Breast epithelium (tissue), 4 donors: Measurements from ENCODE around the gene SCN5A. TPM values are rescaled to one million over a fixed set of nuclear protein-coding genes. Genes with fewer than 3 reads are reported as not detected.
A peak's percentile ranks its signal among the peaks of the same experiment; 100 is the strongest.

Source experiments
- DNase-seq, 2 donors: peaks; one replicate each; pipeline ENCODE4 v3.0.0-alpha.2; 2019; ENCODE audit warnings: low spot score in 2 of 2
- H3K27ac ChIP-seq, 2 donors: fragments of 200-600 bp; sonication (generic) in 1 of 2; one replicate each; pipeline ENCODE4 v1.5.1; 2016 to 2019; ENCODE audit warnings: mild to moderate bottlenecking in 1 of 2
- H3K27me3 ChIP-seq, 2 donors: fragments of 200-600 bp; sonication (generic) in 1 of 2; one replicate each; pipeline versions ENCODE4 v1.5.1 to v1.6.0; 2017 to 2019; ENCODE audit warnings: control low read depth in 1 of 2, mild to moderate bottlenecking in 1 of 2
- H3K36me3 ChIP-seq: fragments of 200-600 bp; one replicate; pipeline ENCODE4 v1.5.1; 2019
- H3K4me1 ChIP-seq, 2 donors: fragments of 200-600 bp; sonication (generic); one replicate each; pipeline ENCODE4 v1.5.1; 2016 to 2019; ENCODE audit warnings: control low read depth in 1 of 2
- H3K4me3 ChIP-seq, 3 donors: fragments of 200-600 bp; sonication (generic); 1 replicate in 2 of 3; 2 replicates in 1 of 3; pipeline ENCODE4 v1.5.1; 2016 to 2019; ENCODE audit warnings: mild to moderate bottlenecking in 3 of 3, moderate library complexity in 2 of 3
- H3K9me3 ChIP-seq, 2 donors: fragments of 200-600 bp; sonication (generic) in 1 of 2; one replicate each; pipeline ENCODE4 v1.5.1; 2016 to 2019; ENCODE audit warnings: control low read depth in 1 of 2
- POLR2A ChIP-seq: fragments of 450-650 bp; IDR thresholded peaks from one replicate; pipeline ENCODE4 v1.6.1; 2016; ENCODE audit warnings: antibody characterized with exemption, mild to moderate bottlenecking, moderate library complexity
- POLR2AphosphoS5 ChIP-seq, 3 donors: sonication (generic); formaldehyde crosslinking; IDR thresholded peaks; one replicate each; pipeline ENCODE4 v1.6.1; 2017; ENCODE audit warnings: antibody characterized with exemption in 3 of 3
- intact Hi-C: fragments of 100-400 bp; cut with DNase I; formaldehyde crosslinking; loops from one replicate; pipeline ENCODE4 v1.15.1; 2023; ENCODE audit warnings: low total_unique reads
- total RNA-seq, 3 donors: library from RNA; depleted of rRNA; stranded (reverse); fragments of >200 nt; gene quantifications; one replicate each; pipeline ENCODE4 v1.1.0, GENCODE V29; 2016
- TF ChIP-seq, protein P1 (sequence below), 3 donors: fragments of 450-650 bp; IDR thresholded peaks; one replicate each; pipeline ENCODE4 v1.5.1; 2016 to 2017; ENCODE audit warnings: antibody characterized with exemption in 3 of 3, mild to moderate bottlenecking in 3 of 3, moderate library complexity in 3 of 3

The SCN5A gene
- under 1 TPM; under 0.01 to 0.33 (median 0.29) TPM for total RNA-seq

DNA sequence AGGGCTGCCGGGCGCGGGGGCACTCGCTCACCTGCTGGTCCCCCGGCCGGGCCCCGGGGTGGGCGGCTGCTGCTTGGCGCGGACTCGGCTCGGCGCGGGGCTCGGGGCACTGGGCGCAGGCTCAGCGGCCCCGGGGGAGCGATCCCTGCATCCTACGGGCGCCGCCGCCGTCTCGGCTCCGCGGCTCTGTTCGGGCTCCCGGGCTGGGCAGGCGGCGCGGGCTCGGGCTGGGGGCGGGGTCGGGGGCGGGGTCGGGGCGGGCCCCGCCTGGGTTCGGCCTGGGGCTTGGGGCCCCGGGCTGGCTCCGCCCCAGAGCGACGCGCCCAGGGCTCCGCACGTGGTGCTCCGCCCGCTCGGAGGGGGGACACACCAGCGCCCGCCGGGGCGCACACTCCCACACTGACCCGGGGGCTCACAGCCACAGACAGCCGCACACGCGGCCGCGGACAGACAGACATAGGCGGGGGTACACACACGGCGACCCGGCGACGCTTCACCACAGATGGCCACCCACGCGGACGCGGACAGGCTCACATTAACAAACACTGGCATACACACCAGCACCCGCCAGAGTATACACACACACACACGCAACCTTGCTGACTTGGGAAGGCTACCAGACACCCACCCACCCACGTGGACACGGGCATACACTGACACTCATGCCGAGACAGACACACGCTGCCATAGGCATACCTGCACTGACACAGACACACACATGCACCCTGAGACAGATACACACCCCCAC lies at the start of gene SCN5A:
TSS of gene SCN5A (minus strand) at position 188 of the 748 bp plus-strand sequence. CDS start 16,380 bp downstream, outside the sequence.
- Histone ChIP-seq H3K4me1 (no peaks in the 10 kb centered on the region), H3K27me3 (peaks cover 0 to 30% of the 10 kb centered on the region in 2 donors), H3K4me3 (peak within 1 kb of the TSS; percentile 41 to 66 (median 54)), H3K9me3 (no peaks in the 10 kb centered on the region), H3K36me3 (no peaks in the 10 kb centered on the region), H3K27ac (no peak within 1 kb of the TSS)
- TF ChIP-seq, protein P1, sequence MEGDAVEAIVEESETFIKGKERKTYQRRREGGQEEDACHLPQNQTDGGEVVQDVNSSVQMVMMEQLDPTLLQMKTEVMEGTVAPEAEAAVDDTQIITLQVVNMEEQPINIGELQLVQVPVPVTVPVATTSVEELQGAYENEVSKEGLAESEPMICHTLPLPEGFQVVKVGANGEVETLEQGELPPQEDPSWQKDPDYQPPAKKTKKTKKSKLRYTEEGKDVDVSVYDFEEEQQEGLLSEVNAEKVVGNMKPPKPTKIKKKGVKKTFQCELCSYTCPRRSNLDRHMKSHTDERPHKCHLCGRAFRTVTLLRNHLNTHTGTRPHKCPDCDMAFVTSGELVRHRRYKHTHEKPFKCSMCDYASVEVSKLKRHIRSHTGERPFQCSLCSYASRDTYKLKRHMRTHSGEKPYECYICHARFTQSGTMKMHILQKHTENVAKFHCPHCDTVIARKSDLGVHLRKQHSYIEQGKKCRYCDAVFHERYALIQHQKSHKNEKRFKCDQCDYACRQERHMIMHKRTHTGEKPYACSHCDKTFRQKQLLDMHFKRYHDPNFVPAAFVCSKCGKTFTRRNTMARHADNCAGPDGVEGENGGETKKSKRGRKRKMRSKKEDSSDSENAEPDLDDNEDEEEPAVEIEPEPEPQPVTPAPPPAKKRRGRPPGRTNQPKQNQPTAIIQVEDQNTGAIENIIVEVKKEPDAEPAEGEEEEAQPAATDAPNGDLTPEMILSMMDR (IDR thresholded peaks at IDR 0.05) = no peak
- TF ChIP-seq POLR2AphosphoS5 (IDR thresholded peaks at IDR 0.05) (no peak), POLR2A (no peak)
- intact Hi-C loops = no loop called here
- DNase-seq = no peak

DNA sequence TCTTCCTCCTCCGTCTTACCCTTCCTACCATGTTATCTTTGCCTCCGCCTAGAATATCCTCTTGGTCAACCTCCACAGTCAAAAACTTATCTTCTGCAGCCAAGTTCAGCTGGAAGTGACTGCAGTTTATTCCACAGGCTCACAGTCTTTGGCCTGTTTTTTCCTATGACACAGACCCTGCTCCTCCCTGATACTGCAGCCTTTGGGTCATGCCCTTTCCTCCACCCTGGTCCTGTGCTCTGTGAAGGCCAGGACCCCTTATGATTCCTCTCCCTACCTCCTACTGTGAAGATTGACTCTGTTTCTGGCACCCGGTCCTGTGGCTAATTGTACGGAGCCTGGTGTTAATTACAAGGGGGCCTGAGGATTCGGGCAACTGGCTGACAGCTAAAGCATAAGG lies 49.3 kb upstream of the SCN5A start:
- H3K36me3 ChIP-seq = no peaks in the 10 kb centered on the region
- H3K27ac ChIP-seq = no peak overlapping the region
- H3K27me3 ChIP-seq = no peaks in the 10 kb centered on the region
- TF ChIP-seq, protein P1 (IDR thresholded peaks at IDR 0.05) = no peak
- TF ChIP-seq POLR2AphosphoS5 (IDR thresholded peaks at IDR 0.05) (no peak), POLR2A (no peak)
- DNase-seq = no peak
- H3K4me3 ChIP-seq = no peak overlapping the region
- no peaks in the 10 kb centered on the region for H3K9me3 ChIP-seq
- intact Hi-C loops = no loop called here
- no peaks in the 10 kb centered on the region for H3K4me1 ChIP-seq

DNA sequence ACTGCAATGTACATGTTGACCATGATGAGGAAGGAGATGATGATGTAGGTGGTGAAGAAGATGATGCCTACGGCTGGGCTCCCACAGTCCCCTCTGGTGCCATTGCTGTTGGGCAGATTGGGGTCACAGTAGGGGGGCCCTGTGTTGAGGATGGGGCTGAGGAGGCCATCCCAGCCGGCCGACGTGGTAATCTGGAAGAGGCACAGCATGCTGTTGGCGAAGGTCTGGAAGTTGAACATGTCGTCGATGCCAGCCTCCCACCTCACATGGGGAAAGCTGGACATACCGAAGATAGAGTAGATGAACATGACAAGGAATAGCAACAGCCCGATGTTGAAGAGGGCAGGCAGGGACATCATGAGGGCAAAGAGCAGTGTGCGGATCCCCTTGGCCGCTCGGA lies 48.6 kb upstream of the SCN5A start:
- TF ChIP-seq, protein P1 (IDR thresholded peaks at IDR 0.05) = no peak
- no peak for TF ChIP-seq POLR2A
- TF ChIP-seq POLR2AphosphoS5 (IDR thresholded peaks at IDR 0.05) = no peak
- Histone ChIP-seq H3K36me3 (no peaks in the 10 kb centered on the region), H3K4me3 (no peak overlapping the region), H3K27ac (no peak overlapping the region), H3K4me1 (no peaks in the 10 kb centered on the region), H3K9me3 (no peaks in the 10 kb centered on the region), H3K27me3 (no peaks in the 10 kb centered on the region)
- intact Hi-C loops = no loop called here
- DNase-seq = no peak

DNA sequence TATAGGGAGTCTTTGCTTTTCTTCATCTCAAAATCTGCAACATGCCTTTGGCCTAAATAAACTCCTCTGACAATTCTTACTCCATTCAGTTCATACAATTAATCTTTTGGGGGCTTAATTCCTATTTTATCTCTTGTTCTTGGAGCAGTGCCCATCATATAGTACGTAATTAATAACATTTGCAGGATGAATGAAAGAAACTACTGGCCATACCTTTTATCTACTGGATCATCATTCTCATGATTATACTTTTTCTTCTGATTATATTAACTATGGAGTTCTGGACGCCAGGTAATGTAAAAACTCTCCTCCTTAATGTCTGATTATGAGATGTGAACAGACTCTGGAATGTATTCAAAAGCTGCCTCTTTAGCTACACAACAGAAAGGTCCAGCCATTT lies 46.5 kb upstream of the SCN5A start:
- no peaks in the 10 kb centered on the region for H3K36me3 ChIP-seq
- intact Hi-C loops = no loop called here
- no peaks in the 10 kb centered on the region for H3K9me3 ChIP-seq
- H3K27ac ChIP-seq = no peak overlapping the region
- no peak overlapping the region for H3K4me3 ChIP-seq
- TF ChIP-seq POLR2AphosphoS5 (IDR thresholded peaks at IDR 0.05) = no peak
- TF ChIP-seq POLR2A = no peak
- TF ChIP-seq, protein P1 (IDR thresholded peaks at IDR 0.05) = no peak
- H3K27me3 ChIP-seq = no peaks in the 10 kb centered on the region
- DNase-seq = no peak
- no peaks in the 10 kb centered on the region for H3K4me1 ChIP-seq

DNA sequence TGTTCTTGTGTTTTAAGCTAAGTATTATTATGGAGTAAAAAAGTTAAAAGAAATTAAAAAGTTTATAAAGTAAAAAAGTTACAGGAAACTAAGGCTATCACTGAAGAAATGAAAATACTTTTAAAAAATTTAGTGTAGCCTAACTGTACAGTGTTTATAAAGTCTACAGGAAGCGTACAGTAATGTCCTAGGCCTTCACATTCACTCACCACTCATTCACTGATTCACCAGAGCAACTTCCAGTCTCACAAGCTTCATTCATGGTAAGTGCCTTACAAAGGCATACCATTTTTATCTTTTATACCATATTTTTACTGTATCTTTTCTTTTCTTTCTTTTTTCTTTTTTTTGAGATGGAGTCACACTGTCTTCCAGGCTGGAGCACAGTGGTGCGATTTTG lies 40.7 kb upstream of the SCN5A start:
- Histone ChIP-seq H3K4me1 (no peaks in the 10 kb centered on the region), H3K27me3 (no peaks in the 10 kb centered on the region), H3K27ac (no peak overlapping the region), H3K4me3 (no peak overlapping the region), H3K36me3 (no peaks in the 10 kb centered on the region), H3K9me3 (no peaks in the 10 kb centered on the region)
- DNase-seq = no peak
- intact Hi-C loops = no loop called here
- TF ChIP-seq POLR2A = no peak
- TF ChIP-seq, protein P1 (IDR thresholded peaks at IDR 0.05) = no peak
- TF ChIP-seq POLR2AphosphoS5 (IDR thresholded peaks at IDR 0.05) = no peak
